Neural cell (in vitro differentiated cells): Measurements from ENCODE around the gene STKLD1. TPM values are rescaled to one million over a fixed set of nuclear protein-coding genes. Genes with fewer than 3 reads are reported as not detected.

Experiments used
- H2AFZ ChIP-seq: fragments of 200-600, 300-800 bp; sonication (generic), shearing (Covaris generic); 2 replicates; pipeline ENCODE4 v1.6.0; 2014; ENCODE audit warnings: low read depth, mild to moderate bottlenecking, antibody characterized with exemption, low read length, moderate library complexity
- H3F3A ChIP-seq: fragments of 200-600 bp; shearing (Covaris generic); 2 replicates; pipeline ENCODE4 v1.6.1; 2016; ENCODE audit warnings: mild to moderate bottlenecking, moderate library complexity, mixed read lengths, antibody characterized with exemption, low read length; ENCODE audit not compliant: insufficient read depth, poor library complexity, severe bottlenecking
- H3K27ac ChIP-seq: fragments of 200-600, 300-800 bp; sonication (generic), shearing (Covaris generic); 2 replicates; pipeline ENCODE4 v1.5.1; 2014; ENCODE audit warnings: mild to moderate bottlenecking, low read length, moderate library complexity
- H3K27me3 ChIP-seq: fragments of 300-800, 200-600 bp; sonication (generic), shearing (Covaris generic); 2 replicates; pipeline ENCODE4 v1.6.0; 2014; ENCODE audit warnings: mild to moderate bottlenecking, low read depth, low read length, moderate library complexity; ENCODE audit not compliant: insufficient read depth
- H3K36me3 ChIP-seq: fragments of 300-800, 200-600 bp; sonication (generic), shearing (Covaris generic); 2 replicates; pipeline ENCODE4 v1.5.1; 2014; ENCODE audit warnings: mild to moderate bottlenecking, antibody characterized with exemption, low read length, moderate library complexity; ENCODE audit not compliant: insufficient read depth
- H3K4me2 ChIP-seq: fragments of 300-800, 200-600 bp; sonication (generic), shearing (Covaris generic); 2 replicates; pipeline ENCODE4 v1.6.0; 2014; ENCODE audit warnings: mild to moderate bottlenecking, low read length
- H3K4me3 ChIP-seq: fragments of 300-800, 200-600 bp; sonication (generic), shearing (Covaris generic); 2 replicates; pipeline ENCODE4 v1.5.1; 2014; ENCODE audit warnings: mild to moderate bottlenecking, low read length, moderate library complexity
- H3K79me2 ChIP-seq: fragments of 200-600 bp; shearing (Covaris generic); replicated peaks from 2 replicates; pipeline ENCODE4 v1.6.0; 2014; ENCODE audit warnings: mild to moderate bottlenecking, low read length, moderate library complexity; ENCODE audit not compliant: insufficient read depth
- H3K9ac ChIP-seq: fragments of 300-800, 200-600 bp; sonication (generic), shearing (Covaris generic); 2 replicates; pipeline ENCODE4 v1.6.1; 2016; ENCODE audit warnings: mild to moderate bottlenecking, low read length, mixed read lengths
- H3K9me2 ChIP-seq: fragments of 200-600 bp; shearing (Covaris generic); 2 replicates; pipeline ENCODE4 v1.6.1; 2016; ENCODE audit warnings: mild to moderate bottlenecking, low read length, mixed read lengths; ENCODE audit not compliant: insufficient read depth
- H3K9me3 ChIP-seq: fragments of 200-600, 300-800 bp; sonication (generic), shearing (Covaris generic); 2 replicates; pipeline ENCODE4 v1.6.1; 2016; ENCODE audit warnings: mild to moderate bottlenecking, mixed run types, low read length, moderate library complexity, mixed read lengths
- H4K20me1 ChIP-seq: fragments of 200-600 bp; shearing (Covaris generic); 2 replicates; pipeline ENCODE4 v1.6.1; 2016; ENCODE audit warnings: mild to moderate bottlenecking, mixed run types; ENCODE audit not compliant: insufficient read depth
- EP300 ChIP-seq: fragments of 450-650 bp; conservative IDR thresholded peaks from 2 replicates; pipeline ENCODE4 v1.6.1; 2014; ENCODE audit warnings: antibody characterized with exemption, mild to moderate bottlenecking, moderate library complexity; ENCODE audit not compliant: poor library complexity, severe bottlenecking
- EZH2 ChIP-seq: fragments of 200-600, 300-800 bp; shearing (Covaris generic), sonication (generic); IDR thresholded peaks from 2 replicates; pipeline ENCODE4 v1.6.1; 2014; ENCODE audit warnings: antibody characterized with exemption, low read length, borderline replicate concordance, mild to moderate bottlenecking; ENCODE audit not compliant: insufficient read depth, poor library complexity, severe bottlenecking
- MXI1 ChIP-seq: fragments of 450-650 bp; conservative IDR thresholded peaks from 2 replicates; pipeline ENCODE4 v1.6.1; 2014; ENCODE audit warnings: antibody characterized with exemption, mild to moderate bottlenecking; ENCODE audit not compliant: poor library complexity, severe bottlenecking
- POLR2AphosphoS5 ChIP-seq: IDR thresholded peaks from 2 replicates; pipeline ENCODE4 v1.6.1; 2012
- RAD21 ChIP-seq: fragments of 450-650 bp; conservative IDR thresholded peaks from 2 replicates; pipeline ENCODE4 v1.6.1; 2014; ENCODE audit warnings: antibody characterized with exemption, mild to moderate bottlenecking, moderate library complexity
- REST ChIP-seq: IDR thresholded peaks from 2 replicates; pipeline ENCODE4 v1.6.1; 2012; ENCODE audit warnings: borderline replicate concordance
- SMC3 ChIP-seq: fragments of 450-650 bp; conservative IDR thresholded peaks from 2 replicates; pipeline ENCODE4 v1.6.1; 2014; ENCODE audit warnings: antibody characterized with exemption, mild to moderate bottlenecking, moderate library complexity; ENCODE audit not compliant: poor library complexity
- TAF1 ChIP-seq: IDR thresholded peaks from 2 replicates; pipeline ENCODE4 v1.6.1; 2012; ENCODE audit warnings: low read depth
- polyA plus RNA-seq: library from polyadenylated mRNA; depleted of rRNA; stranded (reverse); fragments of >200 nt; gene quantifications from 2 replicates; pipeline ENCODE4 v1.2.3, GENCODE V29; 2014
- TF ChIP-seq, protein P1 (sequence below): fragments of 450-650 bp; IDR thresholded peaks from 2 replicates; pipeline ENCODE4 v1.5.1; 2014; ENCODE audit warnings: antibody characterized with exemption, mild to moderate bottlenecking, moderate library complexity; ENCODE audit not compliant: poor library complexity, severe bottlenecking

STKLD1 gene
- polyA plus RNA-seq, 1 donor from 2014 or later, result 1.1 TPM

DNA sequence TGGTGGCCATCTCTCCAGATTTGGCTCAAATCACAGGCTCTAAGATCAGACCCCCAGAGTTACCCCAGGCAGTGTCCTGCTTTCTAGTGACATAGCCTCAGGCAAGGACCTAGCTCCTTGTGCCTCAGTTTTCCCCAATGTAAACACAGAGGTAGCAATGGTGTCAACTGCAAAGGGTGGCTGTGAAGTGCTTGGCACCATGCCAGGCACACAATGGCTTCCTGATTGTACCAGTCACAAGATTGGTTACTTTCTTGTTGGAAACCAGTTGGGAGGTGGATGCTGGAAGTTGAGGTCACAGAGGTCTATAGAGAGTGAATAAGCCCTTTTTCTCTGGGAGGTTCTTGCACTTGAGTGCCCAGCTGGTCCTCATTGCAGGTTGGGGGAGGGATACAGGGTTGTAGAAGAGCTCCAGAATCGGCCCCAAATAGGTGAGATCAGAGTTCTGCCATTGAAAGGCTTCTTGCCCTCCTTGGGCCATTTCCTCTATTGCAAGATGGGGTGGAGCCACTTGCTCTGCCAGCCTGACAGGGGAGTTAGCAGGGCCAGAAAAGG lies 2.3 kb downstream of the STKLD1 start (continued):
- no peak for TF ChIP-seq EZH2

DNA sequence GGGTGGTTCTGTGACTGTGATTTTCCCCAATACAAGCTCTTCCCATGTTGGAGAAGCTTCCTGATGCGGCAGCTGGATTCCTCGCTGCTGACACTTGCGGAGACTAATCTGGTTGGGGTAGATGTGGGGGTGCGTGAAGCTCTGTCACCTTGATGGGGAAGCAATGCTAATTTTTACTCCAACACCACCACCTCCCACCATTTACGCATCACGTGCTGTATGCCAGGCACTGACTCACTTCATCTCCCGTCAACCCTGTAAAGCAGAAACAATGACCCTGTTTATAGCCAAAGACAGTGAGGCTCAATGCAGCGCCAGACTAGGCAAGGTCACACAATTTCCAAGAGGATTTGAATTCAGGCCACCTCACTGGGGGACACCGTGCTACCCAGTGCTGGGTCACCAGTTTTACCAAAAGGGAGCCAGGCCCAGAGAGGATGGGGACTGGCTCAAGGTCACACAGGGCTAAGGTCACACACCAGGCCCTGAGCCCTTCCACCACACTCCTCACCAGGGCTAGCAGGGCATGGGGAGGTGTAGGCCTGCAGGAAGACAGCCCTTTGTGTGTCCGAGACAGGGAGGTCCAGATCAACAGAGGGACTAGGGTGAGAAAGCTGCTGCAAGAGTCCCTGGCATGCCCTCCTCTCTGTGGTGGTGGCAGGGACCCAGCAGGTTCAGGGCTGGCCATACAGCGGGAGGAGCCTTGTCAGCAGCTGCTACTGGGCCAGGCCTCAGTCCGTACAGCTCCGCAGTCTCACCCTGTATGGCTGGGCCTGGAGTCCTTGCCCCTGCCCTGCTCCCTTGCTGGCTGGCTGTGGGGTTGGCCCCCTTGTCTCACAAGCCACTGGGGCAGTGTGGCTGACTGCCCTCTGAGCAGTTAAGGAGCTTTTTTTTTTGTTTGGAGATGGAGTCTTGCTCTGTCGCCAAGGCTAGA lies 3.3 kb downstream of the STKLD1 start:
- Histone ChIP-seq H3K79me2 (peaks cover 10% of the 10 kb centered on the region), H3K27me3 (no peaks in the 10 kb centered on the region), H3K9me3 (no peaks in the 10 kb centered on the region), H3K36me3 (no peaks in the 10 kb centered on the region), H3K4me2 (no peak overlapping the region), H3K9ac (no peak overlapping the region), H3F3A (no peaks in the 10 kb centered on the region), H4K20me1 (no peaks in the 10 kb centered on the region), H2AFZ (no peak overlapping the region), H3K27ac (no peak overlapping the region), H3K9me2 (no peaks in the 10 kb centered on the region), H3K4me3 (no peak overlapping the region)
- TF ChIP-seq REST, result no peak
- no peak for TF ChIP-seq SMC3
- TF ChIP-seq MXI1, result no peak
- TF ChIP-seq EP300, result no peak
- TF ChIP-seq TAF1, result no peak
- no peak for TF ChIP-seq RAD21
- TF ChIP-seq, protein P1, sequence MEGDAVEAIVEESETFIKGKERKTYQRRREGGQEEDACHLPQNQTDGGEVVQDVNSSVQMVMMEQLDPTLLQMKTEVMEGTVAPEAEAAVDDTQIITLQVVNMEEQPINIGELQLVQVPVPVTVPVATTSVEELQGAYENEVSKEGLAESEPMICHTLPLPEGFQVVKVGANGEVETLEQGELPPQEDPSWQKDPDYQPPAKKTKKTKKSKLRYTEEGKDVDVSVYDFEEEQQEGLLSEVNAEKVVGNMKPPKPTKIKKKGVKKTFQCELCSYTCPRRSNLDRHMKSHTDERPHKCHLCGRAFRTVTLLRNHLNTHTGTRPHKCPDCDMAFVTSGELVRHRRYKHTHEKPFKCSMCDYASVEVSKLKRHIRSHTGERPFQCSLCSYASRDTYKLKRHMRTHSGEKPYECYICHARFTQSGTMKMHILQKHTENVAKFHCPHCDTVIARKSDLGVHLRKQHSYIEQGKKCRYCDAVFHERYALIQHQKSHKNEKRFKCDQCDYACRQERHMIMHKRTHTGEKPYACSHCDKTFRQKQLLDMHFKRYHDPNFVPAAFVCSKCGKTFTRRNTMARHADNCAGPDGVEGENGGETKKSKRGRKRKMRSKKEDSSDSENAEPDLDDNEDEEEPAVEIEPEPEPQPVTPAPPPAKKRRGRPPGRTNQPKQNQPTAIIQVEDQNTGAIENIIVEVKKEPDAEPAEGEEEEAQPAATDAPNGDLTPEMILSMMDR, result no peak
- no peak for TF ChIP-seq EZH2
- TF ChIP-seq POLR2AphosphoS5, result no peak

- Histone ChIP-seq H3F3A (no peaks in the 10 kb centered on the region), H3K4me2 (no peak overlapping the region), H4K20me1 (no peaks in the 10 kb centered on the region), H3K9me2 (no peaks in the 10 kb centered on the region), H3K9ac (no peak overlapping the region), H3K79me2 (no peaks in the 10 kb centered on the region), H3K4me3 (no peak overlapping the region), H2AFZ (no peak overlapping the region), H3K9me3 (no peaks in the 10 kb centered on the region), H3K27ac (no peak overlapping the region), H3K27me3 (no peaks in the 10 kb centered on the region), H3K36me3 (no peaks in the 10 kb centered on the region)
- TF ChIP-seq EP300, result no peak
- no peak for TF ChIP-seq SMC3
- no peak for TF ChIP-seq TAF1
- TF ChIP-seq EZH2, result no peak
- TF ChIP-seq, protein P1, result no peak
- TF ChIP-seq MXI1, result no peak
- no peak for TF ChIP-seq RAD21
- no peak for TF ChIP-seq POLR2AphosphoS5
These were observed 4.6 kb downstream of the STKLD1 start for GRCh38 chr9:133380734-133381133.
